IMR-90 (cell line): ENCODE data around the gene SLC66A2. TPM values are rescaled to one million over a fixed set of nuclear protein-coding genes. Genes with fewer than 3 reads are reported as not detected.

ENCODE experiments used
- ELK1 ChIP-seq: fragments of 150-350 bp; IDR thresholded peaks from 2 replicates; pipeline ENCODE4 v1.6.1; 2016; ENCODE audit warnings: low read depth, mild to moderate bottlenecking, low read length, moderate library complexity, borderline replicate concordance
- MAFK ChIP-seq: IDR thresholded peaks from 2 replicates; pipeline ENCODE4 v1.6.1; 2012; ENCODE audit warnings: low read depth, low read length, improper control_type of control experiment
- MAZ ChIP-seq: IDR thresholded peaks from 2 replicates; pipeline ENCODE4 v1.6.1; 2012; ENCODE audit warnings: low read depth, mild to moderate bottlenecking, low read length, improper control_type of control experiment, moderate library complexity, borderline replicate concordance
- NFE2L2 ChIP-seq: fragments of 150-350 bp; IDR thresholded peaks from 2 replicates; pipeline ENCODE4 v1.6.1; 2016; ENCODE audit warnings: low read depth, mild to moderate bottlenecking, low read length
- USF2 ChIP-seq: fragments of 150-350 bp; IDR thresholded peaks from 2 replicates; pipeline ENCODE4 v1.6.1; 2017; ENCODE audit warnings: mild to moderate bottlenecking, antibody characterized with exemption, low read length, low read depth
- polyA plus RNA-seq, 3 experiments: library from polyadenylated mRNA; depleted of rRNA; stranded (reverse); fragments of >200 nt; gene quantifications; 2 replicates each; pipeline ENCODE4 v1.2.3, GENCODE V29; 2012; ENCODE audit warnings: low replicate concordance in 1 of 3
- total RNA-seq: library from RNA; depleted of rRNA; stranded (reverse); fragments of >200 nt; gene quantifications from 2 replicates; pipeline ENCODE4 v1.2.3, GENCODE V29; 2012

Gene SLC66A2
- total and polyA plus RNA-seq, 2 of the 4 experiments (the other 2 are of a cell fraction): 17.6 to 23.5 TPM

- no peak for TF ChIP-seq ELK1
- no peak for TF ChIP-seq MAZ
- TF ChIP-seq USF2: no peak
- TF ChIP-seq NFE2L2: no peak
- TF ChIP-seq MAFK: no peak
These were observed 2.6 kb downstream of the SLC66A2 start (continued) for GRCh38 chr18:79948719-79949411.
